CD4-positive, alpha-beta T cell (primary cell): ENCODE results near the gene INTS11. TPM values are rescaled to one million over a fixed set of nuclear protein-coding genes. Genes with fewer than 3 reads are reported as not detected.

ENCODE experiments used
- ATAC-seq: fragments of 200-7000 bp; cut with Tn5 transposase; one replicate; pipeline ENCODE4 v1.10.0; 2022; ENCODE audit warnings: mild to moderate bottlenecking; ENCODE audit not compliant: poor library complexity
- CTCF ChIA-PET: fragments of 350-600 bp; sonication (Branson Sonifier 250); formaldehyde crosslinking; loops from one replicate; lab custom pipeline; 2021; ENCODE audit warnings: antibody characterized with exemption, inconsistent platforms; lab: Charles Lee
- POLR2A ChIA-PET: fragments of 350-600 bp; sonication (Branson Sonifier 250); formaldehyde crosslinking; loops from one replicate; lab custom pipeline; 2021; ENCODE audit warnings: antibody characterized with exemption, inconsistent platforms; lab: Charles Lee
- DNase-seq, 14 experiments: peaks; one replicate each; pipeline ENCODE4 v3.0.0-alpha.2; 2013 to 2020; ENCODE audit warnings: mixed read lengths in 2 of 14
- H3K27ac ChIP-seq, 2 donors: one replicate each; pipeline versions ENCODE4 v1.5.1 to v1.7.0; 2013; ENCODE audit warnings: low read length in 2 of 2, low read depth in 1 of 2, mild to moderate bottlenecking in 1 of 2
- H3K27me3 ChIP-seq, 2 experiments: 1 replicate in 1 of 2; 2 replicates in 1 of 2; pipeline versions ENCODE4 v1.6.1 to v1.7.0; 2013; ENCODE audit warnings: low read length in 2 of 2, control low read depth in 1 of 2, mild to moderate bottlenecking in 1 of 2, moderate library complexity in 1 of 2; ENCODE audit not compliant: insufficient read depth in 2 of 2, control insufficient read depth in 1 of 2
- H3K36me3 ChIP-seq: one replicate; pipeline ENCODE4 v1.6.1; 2013; ENCODE audit warnings: low read length, control low read depth; ENCODE audit not compliant: insufficient read depth
- H3K4me1 ChIP-seq: one replicate; pipeline ENCODE4 v1.6.1; 2013; ENCODE audit warnings: low read length, control low read depth; ENCODE audit not compliant: insufficient read depth
- H3K4me3 ChIP-seq: one replicate; pipeline ENCODE4 v1.5.1; 2013; ENCODE audit warnings: mild to moderate bottlenecking, low read length, moderate library complexity
- H3K9me3 ChIP-seq, 2 experiments: 1 replicate in 1 of 2; 2 replicates in 1 of 2; pipeline versions ENCODE4 v1.6.1 to v1.7.0; 2013; ENCODE audit warnings: low read length in 2 of 2, mild to moderate bottlenecking in 2 of 2, control low read depth in 1 of 2, moderate library complexity in 1 of 2; ENCODE audit not compliant: control insufficient read depth in 1 of 2, insufficient read depth in 1 of 2
- H3K27ac Mint-ChIP-seq: one replicate; pipeline ENCODE4 v1.8.0; 2020; ENCODE audit warnings: mixed read lengths
- H3K27me3 Mint-ChIP-seq: one replicate; pipeline ENCODE4 v1.8.0; 2021; ENCODE audit warnings: mixed read lengths
- H3K36me3 Mint-ChIP-seq: one replicate; pipeline ENCODE4 v1.8.0; 2021; ENCODE audit warnings: low read depth, mixed read lengths
- H3K4me1 Mint-ChIP-seq: one replicate; pipeline ENCODE4 v1.8.0; 2021; ENCODE audit warnings: low read depth, mixed read lengths
- H3K4me3 Mint-ChIP-seq: one replicate; pipeline ENCODE4 v1.8.0; 2020; ENCODE audit warnings: mild to moderate bottlenecking, mixed read lengths
- H3K9me3 Mint-ChIP-seq: one replicate; pipeline ENCODE4 v1.8.0; 2020; ENCODE audit warnings: mixed read lengths
- CTCF ChIP-seq: fragments of 200-600 bp; IDR thresholded peaks from one replicate; pipeline ENCODE4 v1.8.0; 2022; ENCODE audit warnings: antibody characterized with exemption, mild to moderate bottlenecking
- intact Hi-C, 2 experiments: fragments of 100-400 bp; cut with DNase I in 1 of 2; cut with micrococcal nuclease in 1 of 2; formaldehyde crosslinking; loops; one replicate each; pipeline versions ENCODE4 v1.15.1 to v1.9.0; 2023 to 2025; cut with DNase I, micrococcal nuclease
- total RNA-seq, 174 experiments: library from RNA in 2 of 174; stranded (reverse) in 2 of 174; gene quantifications; one replicate each; pipeline ENCODE4 v1.2.3 and lab custom pipeline; 2021 to 2026

INTS11 gene
- total RNA-seq, 2 experiments from 2014 or later: 130 to 137 TPM

- no peak overlapping the region for H3K27ac ChIP-seq
- no peaks in the 10 kb centered on the region for H3K27me3 ChIP-seq
- Mint-ChIP-seq H3K9me3 (no peaks in the 10 kb centered on the region), H3K27ac (no peak overlapping the region), H3K27me3 (no peaks in the 10 kb centered on the region), H3K36me3 (no peaks in the 10 kb centered on the region), H3K4me1 (peaks cover 24% of the 10 kb centered on the region), H3K4me3 (no peak overlapping the region)
- no peaks in the 10 kb centered on the region for H3K36me3 ChIP-seq
- intact Hi-C loops: no loop called here
- peaks cover 0 to 6% of the 10 kb centered on the region in 2 experiments for H3K9me3 ChIP-seq
- H3K4me3 ChIP-seq: no peak overlapping the region
- DNase-seq (no peak), ATAC-seq (no peak)
- POLR2A ChIA-PET: no interaction called here
- no peak for TF ChIP-seq CTCF
- H3K4me1 ChIP-seq: peaks cover 20% of the 10 kb centered on the region
- CTCF ChIA-PET: no interaction called here
Observed at GRCh38 chr1:1367315-1367714, 42.9 kb upstream of the INTS11 start.

DNA sequence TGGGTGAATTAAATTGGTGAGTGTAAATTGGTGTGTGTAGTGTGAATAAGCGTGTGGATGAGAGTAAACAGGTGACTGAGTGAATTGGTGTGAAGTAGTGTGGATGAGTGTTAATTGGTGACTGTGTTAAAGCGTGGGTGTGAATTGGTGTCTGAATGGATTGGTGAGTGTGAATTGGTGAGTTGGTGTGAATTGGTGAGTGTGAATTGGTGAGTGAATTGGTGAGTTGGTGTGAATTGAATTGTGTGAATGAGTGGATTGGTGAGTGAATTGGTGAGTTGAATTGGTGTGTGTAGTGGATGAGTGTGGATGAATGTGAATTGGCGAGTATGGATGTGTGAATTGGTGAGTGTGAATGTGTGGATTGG, 42.2 kb upstream of the INTS11 start:
- Histone ChIP-seq H3K36me3 (no peaks in the 10 kb centered on the region), H3K27ac (no peak overlapping the region), H3K4me3 (no peak overlapping the region), H3K9me3 (peaks cover 0 to 6% of the 10 kb centered on the region in 2 experiments), H3K4me1 (peaks cover 13% of the 10 kb centered on the region), H3K27me3 (no peaks in the 10 kb centered on the region)
- intact Hi-C loops: no loop called here
- CTCF ChIA-PET: no interaction called here
- Mint-ChIP-seq H3K9me3 (no peaks in the 10 kb centered on the region), H3K27ac (no peak overlapping the region), H3K27me3 (no peaks in the 10 kb centered on the region), H3K36me3 (no peaks in the 10 kb centered on the region), H3K4me1 (peaks cover 20% of the 10 kb centered on the region), H3K4me3 (no peak overlapping the region)
- ATAC-seq (no peak), DNase-seq (no peak)
- POLR2A ChIA-PET: no interaction called here
- no peak for TF ChIP-seq CTCF

GRCh38 chr1:1365875-1366698, 41.6 kb upstream of the INTS11 start:
- no peak overlapping the region for H3K4me3 Mint-ChIP-seq
- H3K4me3 ChIP-seq: no peak overlapping the region
- peaks cover 7% of the 10 kb centered on the region for H3K4me1 ChIP-seq
- intact Hi-C loops: no loop called here
- H3K27ac Mint-ChIP-seq: no peak overlapping the region
- no peaks in the 10 kb centered on the region for H3K27me3 ChIP-seq
- no peak overlapping the region for H3K27ac ChIP-seq
- H3K9me3 ChIP-seq: peaks cover 0 to 6% of the 10 kb centered on the region in 2 experiments
- no peak for ATAC-seq
- TF ChIP-seq CTCF: no peak
- no peaks in the 10 kb centered on the region for H3K9me3 Mint-ChIP-seq
- DNase-seq: no peak
- ChIA-PET CTCF (no interaction called here), POLR2A (interaction anchor here (0.9 kb wide), 1 partner anchor 12 kb away, joined by 3 read pairs; no protein-coding TSS in a partner anchor)
- no peaks in the 10 kb centered on the region for H3K36me3 Mint-ChIP-seq
- peaks cover 14% of the 10 kb centered on the region for H3K4me1 Mint-ChIP-seq
- H3K36me3 ChIP-seq: no peaks in the 10 kb centered on the region
- peaks cover 1% of the 10 kb centered on the region for H3K27me3 Mint-ChIP-seq
